ENCODE data around the gene ABCC11.

The ABCC11 gene

GRCh38 chr16:48140821-48141220 is 106.5 kb downstream of the ABCC11 start:
- Mint-ChIP-seq H3K4me3 (no peak overlapping the region), H3K9me3 (no peaks in the 10 kb centered on the region), H3K4me1 (no peaks in the 10 kb centered on the region), H3K36me3 (no peaks in the 10 kb centered on the region), H3K27me3 (peaks cover 4% of the 10 kb centered on the region), H3K27ac (no peak overlapping the region)

GRCh38 chr16:48139517-48139916 is 107.8 kb downstream of the ABCC11 start:
- Mint-ChIP-seq H3K9me3 (no peaks in the 10 kb centered on the region), H3K36me3 (no peaks in the 10 kb centered on the region), H3K4me3 (no peak overlapping the region), H3K4me1 (no peaks in the 10 kb centered on the region), H3K27ac (no peak overlapping the region), H3K27me3 (peaks cover 2% of the 10 kb centered on the region)

- H3K27me3 Mint-ChIP-seq: peaks cover 2% of the 10 kb centered on the region
- no peak overlapping the region for H3K4me3 Mint-ChIP-seq
- H3K9me3 Mint-ChIP-seq: no peaks in the 10 kb centered on the region
- H3K4me1 Mint-ChIP-seq: no peaks in the 10 kb centered on the region
- no peak overlapping the region for H3K27ac Mint-ChIP-seq
- no peaks in the 10 kb centered on the region for H3K36me3 Mint-ChIP-seq
These were observed 108.8 kb downstream of the ABCC11 start for GRCh38 chr16:48138543-48138942.

GRCh38 chr16:48137822-48138221 is 109.5 kb downstream of the ABCC11 start:
- Mint-ChIP-seq H3K27me3 (peaks cover 2% of the 10 kb centered on the region), H3K4me1 (no peaks in the 10 kb centered on the region), H3K4me3 (no peak overlapping the region), H3K9me3 (no peaks in the 10 kb centered on the region), H3K27ac (no peak overlapping the region), H3K36me3 (no peaks in the 10 kb centered on the region)

- H3K27me3 Mint-ChIP-seq: peaks cover under 1% of the 10 kb centered on the region
- H3K27ac Mint-ChIP-seq: no peak overlapping the region
- no peaks in the 10 kb centered on the region for H3K4me1 Mint-ChIP-seq
- H3K4me3 Mint-ChIP-seq: no peak overlapping the region
- H3K9me3 Mint-ChIP-seq: no peaks in the 10 kb centered on the region
- no peaks in the 10 kb centered on the region for H3K36me3 Mint-ChIP-seq
These were observed 110.6 kb downstream of the ABCC11 start for GRCh38 chr16:48136547-48137360.

- H3K36me3 Mint-ChIP-seq: no peaks in the 10 kb centered on the region
These were observed 113.7 kb downstream of the ABCC11 start for GRCh38 chr16:48133455-48134211.

GRCh38 chr16:48132696-48133095 is 114.6 kb downstream of the ABCC11 start:
- no peaks in the 10 kb centered on the region for H3K27me3 Mint-ChIP-seq
- H3K9me3 Mint-ChIP-seq: no peaks in the 10 kb centered on the region
- H3K4me1 Mint-ChIP-seq: no peaks in the 10 kb centered on the region
- H3K36me3 Mint-ChIP-seq: no peaks in the 10 kb centered on the region
- H3K4me3 Mint-ChIP-seq: no peak overlapping the region
- H3K27ac Mint-ChIP-seq: no peak overlapping the region

More at GRCh38 chr16:48133455-48134211, 113.7 kb downstream of the ABCC11 start:
- Mint-ChIP-seq H3K27ac (no peak overlapping the region), H3K4me1 (no peaks in the 10 kb centered on the region), H3K4me3 (no peak overlapping the region), H3K9me3 (no peaks in the 10 kb centered on the region), H3K27me3 (no peaks in the 10 kb centered on the region)

GRCh38 chr16:48131201-48131935 is 116.0 kb downstream of the ABCC11 start:
- H3K4me1 Mint-ChIP-seq: no peaks in the 10 kb centered on the region

GRCh38 chr16:48129926-48130325 is 117.4 kb downstream of the ABCC11 start:
- no peaks in the 10 kb centered on the region for H3K9me3 Mint-ChIP-seq
- no peak overlapping the region for H3K27ac Mint-ChIP-seq
- no peaks in the 10 kb centered on the region for H3K27me3 Mint-ChIP-seq
- H3K4me3 Mint-ChIP-seq: no peak overlapping the region
- H3K4me1 Mint-ChIP-seq: no peaks in the 10 kb centered on the region
- no peaks in the 10 kb centered on the region for H3K36me3 Mint-ChIP-seq

More at GRCh38 chr16:48131201-48131935, 116.0 kb downstream of the ABCC11 start:
- no peak overlapping the region for H3K4me3 Mint-ChIP-seq
- no peak overlapping the region for H3K27ac Mint-ChIP-seq
- H3K27me3 Mint-ChIP-seq: no peaks in the 10 kb centered on the region
- no peaks in the 10 kb centered on the region for H3K36me3 Mint-ChIP-seq
- H3K9me3 Mint-ChIP-seq: no peaks in the 10 kb centered on the region

GRCh38 chr16:48128769-48129168 is 118.6 kb downstream of the ABCC11 start:
- Mint-ChIP-seq H3K36me3 (no peaks in the 10 kb centered on the region), H3K27me3 (no peaks in the 10 kb centered on the region), H3K9me3 (no peaks in the 10 kb centered on the region), H3K4me1 (no peaks in the 10 kb centered on the region), H3K27ac (no peak overlapping the region), H3K4me3 (no peak overlapping the region)

- H3K4me1 Mint-ChIP-seq: peaks cover 10% of the 10 kb centered on the region
- H3K27me3 Mint-ChIP-seq: no peaks in the 10 kb centered on the region
- no peak overlapping the region for H3K4me3 Mint-ChIP-seq
- H3K27ac Mint-ChIP-seq: no peak overlapping the region
- no peaks in the 10 kb centered on the region for H3K36me3 Mint-ChIP-seq
- no peaks in the 10 kb centered on the region for H3K9me3 Mint-ChIP-seq
These were observed 120.3 kb downstream of the ABCC11 start for GRCh38 chr16:48126801-48127644.

- no peak overlapping the region for H3K4me3 Mint-ChIP-seq
- H3K4me1 Mint-ChIP-seq: peaks cover 10% of the 10 kb centered on the region
- no peaks in the 10 kb centered on the region for H3K36me3 Mint-ChIP-seq
- H3K27me3 Mint-ChIP-seq: no peaks in the 10 kb centered on the region
- H3K9me3 Mint-ChIP-seq: no peaks in the 10 kb centered on the region
- no peak overlapping the region for H3K27ac Mint-ChIP-seq
These were observed 121.5 kb downstream of the ABCC11 start for GRCh38 chr16:48125888-48126287.

- Mint-ChIP-seq H3K27me3 (no peaks in the 10 kb centered on the region), H3K36me3 (no peaks in the 10 kb centered on the region), H3K27ac (no peak overlapping the region), H3K9me3 (no peaks in the 10 kb centered on the region), H3K4me1 (peaks cover 10% of the 10 kb centered on the region), H3K4me3 (no peak overlapping the region)
These were observed 123.1 kb downstream of the ABCC11 start for GRCh38 chr16:48124266-48124665.

- H3K4me1 Mint-ChIP-seq: peaks cover 10% of the 10 kb centered on the region
- H3K9me3 Mint-ChIP-seq: no peaks in the 10 kb centered on the region
- no peak overlapping the region for H3K4me3 Mint-ChIP-seq
- no peaks in the 10 kb centered on the region for H3K27me3 Mint-ChIP-seq
- no peaks in the 10 kb centered on the region for H3K36me3 Mint-ChIP-seq
- H3K27ac Mint-ChIP-seq: no peak overlapping the region
These were observed 124.1 kb downstream of the ABCC11 start for GRCh38 chr16:48123104-48123788.
